RWPE2 (cell line): ENCODE measurements around the gene ADAM33.

Source experiments
- ATAC-seq: fragments of 200-7000 bp; cut with Tn5 transposase; 3 replicates; pipeline ENCODE4 v1.9.1; 2021; ENCODE audit warnings: low read depth
- DNase-seq: peaks from one replicate; pipeline ENCODE4 v3.0.0-alpha.2; 2020; ENCODE audit warnings: low spot score
- H3K27ac ChIP-seq: fragments of 450-650 bp; 2 replicates; pipeline ENCODE4 v1.5.1; 2017; ENCODE audit warnings: mild to moderate bottlenecking; ENCODE audit not compliant: poor library complexity, severe bottlenecking
- H3K27me3 ChIP-seq: fragments of 250-450 bp; sonication (Bioruptor Pico); 2 replicates; pipeline ENCODE4 v1.5.1; 2021; ENCODE audit warnings: mild to moderate bottlenecking, moderate library complexity; ENCODE audit not compliant: insufficient read depth, poor library complexity, severe bottlenecking
- H3K36me3 ChIP-seq: fragments of 250-450 bp; sonication (Bioruptor Pico); 2 replicates; pipeline ENCODE4 v1.5.1; 2020; ENCODE audit warnings: low read depth, mild to moderate bottlenecking, moderate library complexity
- H3K4me1 ChIP-seq: fragments of 250-450 bp; sonication (Bioruptor Pico); 2 replicates; pipeline ENCODE4 v1.5.1; 2021; ENCODE audit warnings: mild to moderate bottlenecking, moderate library complexity; ENCODE audit not compliant: insufficient read depth, poor library complexity, severe bottlenecking
- H3K4me3 ChIP-seq: fragments of 250-450 bp; sonication (Bioruptor Pico); 2 replicates; pipeline ENCODE4 v1.5.1; 2021; ENCODE audit warnings: mild to moderate bottlenecking, moderate library complexity; ENCODE audit not compliant: severe bottlenecking
- H3K9me3 ChIP-seq: fragments of 250-450 bp; sonication (Bioruptor Pico); 2 replicates; pipeline ENCODE4 v1.5.1; 2021; ENCODE audit warnings: mild to moderate bottlenecking, moderate library complexity; ENCODE audit not compliant: severe bottlenecking
- CTCF ChIP-seq: fragments of 450-650 bp; IDR thresholded peaks from one replicate; pipeline ENCODE4 v1.5.1; 2017; ENCODE audit warnings: mild to moderate bottlenecking, moderate library complexity; ENCODE audit not compliant: poor library complexity, severe bottlenecking

Gene ADAM33

DNA sequence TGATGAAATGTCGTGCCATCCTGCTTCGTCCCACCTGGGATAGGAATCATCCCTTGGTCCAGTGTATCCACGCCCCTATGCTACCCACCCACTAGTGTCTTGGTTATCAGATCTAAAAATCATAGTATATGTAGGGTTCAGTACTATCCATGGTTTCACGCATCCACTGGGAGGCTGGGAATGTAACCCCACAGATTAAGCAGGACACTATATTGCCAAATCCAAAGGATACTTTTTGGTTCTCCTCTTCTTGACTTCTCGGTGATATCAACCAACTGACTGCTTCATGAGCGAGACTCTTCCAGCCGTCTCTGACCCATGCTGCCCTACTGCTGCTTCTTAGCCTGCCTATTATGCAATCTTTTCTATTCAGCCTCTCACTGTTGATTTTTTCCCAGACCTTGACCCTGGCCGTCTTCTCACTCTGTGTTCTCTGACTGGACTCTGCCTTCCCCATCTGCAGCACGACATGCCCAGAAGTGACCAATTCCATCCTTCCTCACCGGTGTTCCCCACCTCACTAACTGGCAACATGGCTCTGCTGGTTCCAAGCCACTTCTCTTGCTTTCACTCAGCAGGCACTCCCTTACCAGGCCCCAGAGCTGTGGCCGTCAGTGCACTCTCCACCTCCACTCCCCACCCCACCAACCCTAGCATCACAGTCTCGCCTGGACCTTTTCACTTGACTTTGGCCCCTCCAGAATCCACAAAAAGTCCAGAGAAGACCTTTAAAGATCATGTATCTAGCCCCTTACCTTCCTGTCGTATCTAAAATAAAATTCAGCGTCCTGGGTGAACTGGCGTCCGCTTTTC lies 53.1 kb downstream of the ADAM33 start:
- H3K4me3 ChIP-seq = no peak overlapping the region
- no peak overlapping the region for H3K27ac ChIP-seq
- H3K9me3 ChIP-seq = no peaks in the 10 kb centered on the region
- DNase-seq (no peak), ATAC-seq (no peak)
- H3K36me3 ChIP-seq = peaks cover 3% of the 10 kb centered on the region; the same call in 1 of the 2 replicates
- no peak for TF ChIP-seq CTCF
- H3K4me1 ChIP-seq = no peaks in the 10 kb centered on the region
- H3K27me3 ChIP-seq = no peaks in the 10 kb centered on the region

DNA sequence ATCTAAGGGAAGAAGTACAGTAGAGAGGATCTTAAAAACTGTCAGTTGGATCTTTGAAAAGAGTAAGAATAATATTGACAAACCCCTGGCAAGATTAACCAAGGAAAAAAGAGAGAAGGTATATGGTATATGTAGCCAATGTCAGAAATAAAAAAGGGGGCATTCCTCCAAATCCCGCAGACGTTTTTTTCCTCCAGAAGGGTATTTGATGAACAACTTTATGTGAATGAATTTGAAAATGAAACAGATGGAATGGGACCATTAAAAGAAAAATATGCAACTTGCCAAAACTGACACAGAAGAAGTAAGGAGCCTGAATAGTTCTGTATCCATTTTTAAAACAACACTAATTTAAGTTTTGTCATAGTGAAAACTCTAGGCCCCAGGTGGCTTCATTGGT lies 54.3 kb downstream of the ADAM33 start:
- ATAC-seq (no peak), DNase-seq (no peak)
- Histone ChIP-seq H3K4me1 (no peaks in the 10 kb centered on the region), H3K4me3 (no peak overlapping the region), H3K9me3 (no peaks in the 10 kb centered on the region), H3K36me3 (no peaks in the 10 kb centered on the region), H3K27ac (no peak overlapping the region), H3K27me3 (no peaks in the 10 kb centered on the region)
- TF ChIP-seq CTCF = no peak

GRCh38 chr20:3622406-3622805 lies 59.4 kb downstream of the ADAM33 start:
- TF ChIP-seq CTCF = no peak
- no peak for DNase-seq
- no peaks in the 10 kb centered on the region for H3K9me3 ChIP-seq
- no peaks in the 10 kb centered on the region for H3K4me1 ChIP-seq
- no peaks in the 10 kb centered on the region for H3K27me3 ChIP-seq
- H3K36me3 ChIP-seq = no peaks in the 10 kb centered on the region
- ATAC-seq = no peak
- no peak overlapping the region for H3K27ac ChIP-seq
- H3K4me3 ChIP-seq = no peak overlapping the region

DNA sequence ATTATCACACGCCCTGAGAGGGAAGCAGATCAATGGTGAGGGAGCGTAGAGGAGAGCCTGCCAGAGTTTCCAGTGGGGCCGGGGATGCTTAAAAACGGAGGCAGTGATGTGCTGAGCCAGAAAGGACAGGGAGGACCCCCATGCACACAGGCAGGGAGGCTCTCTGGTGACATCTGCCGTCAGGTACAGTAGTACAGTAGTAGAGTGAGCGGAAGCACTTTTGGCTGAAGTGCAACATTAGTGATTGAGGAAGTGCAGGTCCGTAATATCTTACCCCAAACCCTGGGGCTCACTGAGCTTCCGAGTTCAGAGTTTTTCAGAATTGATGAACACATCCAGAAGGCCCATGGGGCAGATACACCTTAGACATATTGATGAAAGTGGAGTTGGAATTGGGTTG lies 60.7 kb downstream of the ADAM33 start:
- Histone ChIP-seq H3K9me3 (no peaks in the 10 kb centered on the region), H3K27ac (no peak overlapping the region), H3K36me3 (no peaks in the 10 kb centered on the region), H3K4me3 (no peak overlapping the region), H3K4me1 (no peaks in the 10 kb centered on the region), H3K27me3 (no peaks in the 10 kb centered on the region)
- no peak for TF ChIP-seq CTCF
- ATAC-seq = no peak
- DNase-seq = no peak
